ENCODE measurements around the gene WFIKKN1.

Gene WFIKKN1
- 0 to 0.67 (median 0.24) reads per million in 18 experiments for total RNA-seq

GRCh38 chr16:630815-631405 is at the start of gene WFIKKN1:
Gene WFIKKN1, plus strand, starts transcription at chr16:630985. Its CDS starts 269 bp downstream, at chr16:631254.
- no peak for DNase-seq

- no peak for DNase-seq
Observed at GRCh38 chr16:582218-582613, 48.6 kb upstream of the WFIKKN1 start.

GRCh38 chr16:582614-583331 is 48.0 kb upstream of the WFIKKN1 start:
- DNase-seq, result no peak

- DNase-seq, result no peak
Observed at GRCh38 chr16:583470-583814, 47.3 kb upstream of the WFIKKN1 start.

- no peak for DNase-seq
Observed at GRCh38 chr16:583815-584591, 46.8 kb upstream of the WFIKKN1 start.

- DNase-seq, result no peak
Observed at GRCh38 chr16:585351-585750, 45.4 kb upstream of the WFIKKN1 start.

- DNase-seq, result no peak
Observed at GRCh38 chr16:586047-586644, 44.6 kb upstream of the WFIKKN1 start.

GRCh38 chr16:586645-587590 is 43.9 kb upstream of the WFIKKN1 start:
- DNase-seq, result no peak

- no peak for DNase-seq
Observed at GRCh38 chr16:588639-588888, 42.2 kb upstream of the WFIKKN1 start.

GRCh38 chr16:588889-589657 is 41.7 kb upstream of the WFIKKN1 start:
- peak; percentile 94 to 96 for DNase-seq

- peak; percentile 97 to 98 for DNase-seq
Observed at GRCh38 chr16:589658-590187, 41.1 kb upstream of the WFIKKN1 start, which contains the start of gene RAB40C. Gene RAB40C, plus strand, starts transcription at chr16:590066. Its CDS starts 226 bp downstream, at chr16:590292.

- DNase-seq, result peak in 1 of 2 donors; percentile 4
Observed at GRCh38 chr16:590188-590814, 40.5 kb upstream of the WFIKKN1 start.

GRCh38 chr16:590815-591200 is 40.0 kb upstream of the WFIKKN1 start:
- DNase-seq, result no peak

- DNase-seq, result no peak
Observed at GRCh38 chr16:591231-591630, 39.6 kb upstream of the WFIKKN1 start.

GRCh38 chr16:591892-592517 is 38.8 kb upstream of the WFIKKN1 start:
- no peak for DNase-seq

- peak; percentile 74 to 77 for DNase-seq
Observed at GRCh38 chr16:592518-593306, 38.1 kb upstream of the WFIKKN1 start.

GRCh38 chr16:593406-593805 is 37.4 kb upstream of the WFIKKN1 start:
- DNase-seq, result no peak

- DNase-seq, result no peak
Observed at GRCh38 chr16:593807-594206, 37.0 kb upstream of the WFIKKN1 start.

- DNase-seq, result no peak
Observed at GRCh38 chr16:595094-595528, 35.7 kb upstream of the WFIKKN1 start.
